Stomach (tissue), 9 donors: ENCODE data around the gene MYCL. TPM values are rescaled to one million over a fixed set of nuclear protein-coding genes. Genes with fewer than 3 reads are reported as not detected.

Experiments used
- DNase-seq, 2 donors: peaks; one replicate each; pipeline versions ENCODE4 v3.0.0 to v3.0.0-alpha.2; 2013 to 2019
- H3K27ac ChIP-seq, 5 donors: fragments of 200-600 bp in 4 of 5; sonication (generic) in 4 of 5; one replicate each; pipeline ENCODE4 v1.5.1; 2013 to 2019; ENCODE audit warnings: mild to moderate bottlenecking in 1 of 5, moderate library complexity in 1 of 5
- H3K27me3 ChIP-seq, 3 donors: fragments of 200-600 bp; sonication (generic); one replicate each; pipeline ENCODE4 v1.5.1; 2017 to 2019; ENCODE audit warnings: mixed run types in 1 of 3
- H3K36me3 ChIP-seq, 4 donors: fragments of 200-600 bp; sonication (generic); 1 replicate in 3 of 4; 2 replicates in 1 of 4; pipeline ENCODE4 v1.5.1; 2016 to 2019
- H3K4me1 ChIP-seq, 4 donors: fragments of 200-600 bp; sonication (generic); one replicate each; pipeline ENCODE4 v1.5.1; 2016 to 2019
- H3K4me3 ChIP-seq, 4 donors: fragments of 200-600 bp; sonication (generic) in 3 of 4; one replicate each; pipeline ENCODE4 v1.5.1; 2016 to 2019; ENCODE audit warnings: mild to moderate bottlenecking in 1 of 4
- H3K9me3 ChIP-seq, 4 donors: fragments of 200-600 bp; sonication (generic); one replicate each; pipeline ENCODE4 v1.5.1; 2016 to 2019
- CTCF ChIP-seq, 7 experiments: fragments of 450-650 bp in 4 of 7; fragments of 200-600 bp in 3 of 7; sonication (generic) in 3 of 7; IDR thresholded peaks; one replicate each; pipeline ENCODE4 v1.5.1; 2016 to 2019; ENCODE audit warnings: antibody characterized with exemption in 7 of 7, control low read depth in 2 of 7, mild to moderate bottlenecking in 1 of 7
- EP300 ChIP-seq: sonication (generic); formaldehyde crosslinking; IDR thresholded peaks from one replicate; pipeline ENCODE4 v1.6.1; 2017; ENCODE audit warnings: antibody characterized with exemption
- POLR2A ChIP-seq, 4 donors: fragments of 450-650 bp; IDR thresholded peaks; one replicate each; pipeline ENCODE4 v1.6.1; 2016; ENCODE audit warnings: antibody characterized with exemption in 4 of 4, control low read depth in 2 of 4, mild to moderate bottlenecking in 1 of 4, moderate library complexity in 1 of 4
- POLR2AphosphoS5 ChIP-seq, 3 donors: sonication (generic); formaldehyde crosslinking; IDR thresholded peaks; one replicate each; pipeline ENCODE4 v1.6.1; 2016; ENCODE audit warnings: antibody characterized with exemption in 3 of 3
- WGBS, 5 donors: extraction: QIAGEN DNeasy Blood & Tissue Kit in 3 of 5; methylation state at CpG; one replicate each; pipeline versions ENCODE4 v1.1.5 to v1.1.7; 2013 to 2018; 5-methylcytosine and 5-hydroxymethylcytosine counted together
- intact Hi-C: fragments of 100-400 bp; cut with DNase I; formaldehyde crosslinking; loops from one replicate; pipeline ENCODE4 v1.15.1; 2023; ENCODE audit warnings: low total_unique reads
- polyA plus RNA-seq, 3 donors: library from polyadenylated mRNA; stranded (reverse); fragments of 200-250 nt; gene quantifications; one replicate each; pipeline ENCODE4 v1.2.3, GENCODE V29; 2013
- total RNA-seq, 5 donors: library from RNA; depleted of rRNA; stranded (reverse); fragments of >200 nt; gene quantifications; one replicate each; pipeline versions ENCODE4 v1.1.0 to v1.2.3, GENCODE V29; 2014 to 2016
- donor health status: healthy with polysubstance abuse.
- donor health status: Bipolar disorder and iron deficiency.
- donor health status: healthy.

The MYCL gene
- total and polyA plus RNA-seq, 8 donors: 0.61 to 39.4 (median 4.5) TPM; not detected in 1

DNA sequence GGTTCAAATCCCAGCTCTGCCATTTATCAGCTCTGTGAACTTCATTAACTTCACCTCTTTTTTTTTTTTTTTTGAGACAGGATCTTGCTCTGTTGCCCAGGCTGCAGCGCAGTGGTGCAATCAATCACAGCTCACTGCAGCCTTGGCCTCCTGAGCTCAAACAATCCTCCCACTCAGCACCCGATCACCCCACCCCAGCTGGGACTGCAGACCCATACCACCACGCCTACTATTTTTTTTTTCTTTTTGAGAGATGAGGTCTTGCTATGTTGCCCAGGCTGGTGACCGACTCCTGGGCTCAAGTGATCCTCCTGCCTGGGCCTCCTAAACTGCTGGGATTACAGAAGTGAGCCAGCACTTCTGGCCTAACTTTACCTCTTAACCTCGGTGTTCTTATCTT lies 16.2 kb downstream of the MYCL start:
- H3K27me3 ChIP-seq: no peaks in the 10 kb centered on the region
- no peak for DNase-seq
- 79 to 83% (median 80%) methylated on average over 5 of the region's 5 CpGs for WGBS, 5 donors
- TF ChIP-seq POLR2AphosphoS5 (IDR thresholded peaks at IDR 0.05): no peak
- TF ChIP-seq EP300: no peak
- TF ChIP-seq CTCF (IDR thresholded peaks at IDR 0.05): no peak
- TF ChIP-seq POLR2A (IDR thresholded peaks at IDR 0.05): no peak
- H3K36me3 ChIP-seq: no peaks in the 10 kb centered on the region
- H3K9me3 ChIP-seq: no peaks in the 10 kb centered on the region
- peaks cover 11 to 32% (median 26%) of the 10 kb centered on the region in 4 donors for H3K4me1 ChIP-seq
- intact Hi-C loops: no loop called here
- H3K27ac ChIP-seq: no peak overlapping the region
- H3K4me3 ChIP-seq: no peak overlapping the region

DNA sequence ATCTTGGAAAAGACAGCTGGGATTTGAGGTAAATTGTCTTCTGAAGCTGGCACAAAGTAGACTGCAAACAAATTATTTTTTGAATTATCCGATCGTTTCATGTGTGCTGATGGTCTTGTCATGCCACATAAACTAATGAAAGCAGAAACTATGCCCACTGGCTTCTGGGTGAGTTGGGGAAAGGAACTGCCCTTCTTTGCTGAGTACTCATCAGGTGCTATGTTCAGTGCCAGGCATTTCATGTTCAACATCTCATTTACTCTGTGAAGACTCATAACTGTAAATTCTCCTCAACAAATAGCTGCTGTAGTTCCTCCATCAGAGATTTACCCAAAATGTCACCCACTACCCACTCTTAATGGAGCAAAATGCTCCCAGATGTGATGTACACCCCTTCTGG lies 19.6 kb downstream of the MYCL start:
- DNase-seq: no peak
- 49 to 67% (median 52%) methylated on average over 2 of the region's 2 CpGs for WGBS, 5 donors
- no peaks in the 10 kb centered on the region for H3K36me3 ChIP-seq
- H3K27ac ChIP-seq: no peak overlapping the region
- H3K9me3 ChIP-seq: no peaks in the 10 kb centered on the region
- peak overlapping the region; percentile 92 to 97 (median 96) for H3K4me3 ChIP-seq
- H3K4me1 ChIP-seq: peaks cover 21 to 60% (median 47%) of the 10 kb centered on the region in 4 donors
- intact Hi-C loops: no loop called here
- TF ChIP-seq EP300 (no peak), CTCF (IDR thresholded peaks at IDR 0.05) (no peak), POLR2A (IDR thresholded peaks at IDR 0.05) (no peak), POLR2AphosphoS5 (IDR thresholded peaks at IDR 0.05) (no peak)
- H3K27me3 ChIP-seq: no peaks in the 10 kb centered on the region

GRCh38 chr1:39877980-39878956 lies 23.4 kb downstream of the MYCL start:
- Histone ChIP-seq H3K4me3 (no peak overlapping the region), H3K4me1 (peaks cover 21 to 69% (median 46%) of the 10 kb centered on the region in 4 donors), H3K27me3 (no peaks in the 10 kb centered on the region), H3K27ac (peak overlapping the region in 1 of 5 donors; percentile 28), H3K9me3 (no peaks in the 10 kb centered on the region), H3K36me3 (peaks cover 0 to 5% (median 1%) of the 10 kb centered on the region in 4 donors)
- intact Hi-C loops: no loop called here
- no peak for DNase-seq
- TF ChIP-seq POLR2A (IDR thresholded peaks at IDR 0.05) (no peak), CTCF (IDR thresholded peaks at IDR 0.05) (no peak), EP300 (no peak), POLR2AphosphoS5 (IDR thresholded peaks at IDR 0.05) (no peak)
- 30 to 52% (median 47%) methylated on average over 2 of the region's 2 CpGs for WGBS, 5 donors

DNA sequence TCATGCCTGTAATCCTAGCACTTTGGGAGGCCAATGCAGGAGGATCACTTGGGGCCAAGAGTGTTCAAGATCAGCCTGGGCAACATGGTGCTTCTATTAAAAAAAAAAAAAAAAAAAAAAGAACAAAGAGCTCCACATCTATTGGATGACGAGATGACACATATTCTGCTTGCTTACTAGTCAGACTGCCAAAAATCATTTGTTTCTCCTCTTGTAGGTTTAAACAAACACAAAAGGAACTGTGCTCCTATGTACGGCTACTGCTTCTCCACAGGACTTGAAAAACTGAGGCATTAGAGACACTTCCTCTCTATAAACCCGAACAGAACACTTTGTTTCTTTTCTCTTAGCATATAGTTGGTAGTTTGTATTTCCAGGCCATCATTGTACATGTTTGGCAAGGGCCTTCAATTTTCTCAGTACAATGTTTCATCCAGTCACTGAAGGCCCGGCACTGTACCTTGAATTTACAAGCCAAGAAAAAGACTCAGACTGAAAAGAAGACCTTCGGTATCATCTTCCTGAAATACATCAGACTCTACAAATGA lies 24.4 kb downstream of the MYCL start:
- H3K9me3 ChIP-seq: no peaks in the 10 kb centered on the region
- no peak for DNase-seq
- H3K4me1 ChIP-seq: peaks cover 19 to 71% (median 46%) of the 10 kb centered on the region in 4 donors
- H3K4me3 ChIP-seq: no peak overlapping the region
- TF ChIP-seq POLR2AphosphoS5 (IDR thresholded peaks at IDR 0.05) (no peak), POLR2A (IDR thresholded peaks at IDR 0.05) (no peak)
- H3K36me3 ChIP-seq: peaks cover 0 to 5% (median 1%) of the 10 kb centered on the region in 4 donors
- intact Hi-C loops: no loop called here
- H3K27ac ChIP-seq: peak overlapping the region in 1 of 5 donors; percentile 28
- WGBS, 5 donors: 56 to 65% (median 63%) methylated on average over 5 of the region's 5 CpGs
- no peaks in the 10 kb centered on the region for H3K27me3 ChIP-seq
